ENCODE data around the gene TULP1. TPM values are rescaled to one million over a fixed set of nuclear protein-coding genes. Genes with fewer than 3 reads are reported as not detected.
A peak's percentile ranks its signal among the peaks of the same experiment; 100 is the strongest.

The TULP1 gene
- total RNA-seq, 1 experiment from 2014 or later, result not detected

DNA sequence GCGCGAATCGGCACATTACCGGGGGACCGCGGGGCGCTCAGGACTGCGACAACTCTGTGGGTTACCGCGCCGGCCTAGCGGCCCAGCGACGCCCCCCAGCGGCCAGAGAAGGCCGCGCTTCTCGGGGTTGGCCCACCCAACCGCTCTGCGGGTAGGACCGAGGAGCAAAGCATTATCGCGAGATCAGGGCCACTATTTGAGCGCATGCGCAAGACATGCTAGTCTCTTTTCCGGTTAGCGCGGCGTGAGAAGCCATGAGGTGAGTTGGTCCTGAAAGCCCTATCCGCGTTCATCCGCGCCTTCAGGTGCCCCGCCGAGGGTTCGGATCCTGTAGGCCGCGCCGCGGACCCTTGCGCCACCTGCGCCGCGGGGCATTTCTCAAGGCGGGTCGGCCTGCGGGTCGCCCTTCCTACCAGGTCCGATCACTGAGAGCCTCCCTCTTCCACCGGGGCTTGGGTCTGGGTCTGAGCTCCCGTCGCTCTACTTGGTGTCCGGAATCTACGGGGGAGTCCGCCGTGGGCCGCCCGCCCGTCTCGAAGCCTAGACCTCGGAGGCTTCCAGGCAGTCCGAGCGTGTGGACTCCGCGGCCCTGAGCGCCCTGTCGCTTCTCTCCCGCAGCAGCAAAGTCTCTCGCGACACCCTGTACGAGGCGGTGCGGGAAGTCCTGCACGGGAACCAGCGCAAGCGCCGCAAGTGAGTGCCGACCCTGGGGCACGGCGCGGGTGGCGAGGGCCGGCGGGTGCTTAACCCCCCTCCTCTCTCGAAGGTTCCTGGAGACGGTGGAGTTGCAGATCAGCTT, 44.3 kb downstream of the TULP1 start, which contains the start of gene RPL10A:
TSS of gene RPL10A (plus strand) at position 221 of the 799 bp plus-strand sequence. CDS start at position 255, 34 bp downstream.
- intact Hi-C loops (cut with micrococcal nuclease), result loop anchor here (1.0 to 2.0 kb wide), 3 partner anchors 16 to 171 kb away; partner anchors contain the start of genes DEF6 and PPARD
- Histone ChIP-seq H3K27me3 (ENCODE audit: low read length) (no peaks in the 10 kb centered on the region), H4K20me1 (ENCODE audit: low read length) (peaks cover 47% of the 10 kb centered on the region), H3K79me2 (ENCODE audit: low read length) (peaks cover 45% of the 10 kb centered on the region), H3K9ac (ENCODE audit: low read length) (peak within 1 kb of the TSS; percentile 100), H3K4me1 (ENCODE audit: insufficient read depth, low read length) (peaks cover 27% of the 10 kb centered on the region), H3K9me2 (replicated peaks; ENCODE audit: low read length) (no peaks in the 10 kb centered on the region), H2AFZ (ENCODE audit: low read length) (peak within 1 kb of the TSS; percentile 92), H3K4me3 (ENCODE audit: low read length) (peak within 1 kb of the TSS; percentile 82), H3K27ac (ENCODE audit: low read length) (peak within 1 kb of the TSS; percentile 81), H3K36me3 (ENCODE audit: low read depth, low read length) (peaks cover 47% of the 10 kb centered on the region), H3F3A (ENCODE audit: low read length, unreplicated experiment) (peaks cover 34% of the 10 kb centered on the region), H3K9me3 (ENCODE audit: low read length) (no peaks in the 10 kb centered on the region), H3K4me2 (ENCODE audit: low read length) (peak within 1 kb of the TSS; percentile 99)
- DNase-seq (peak; percentile 98), ATAC-seq (peak; percentile 85)
- TF ChIP-seq, protein P1, sequence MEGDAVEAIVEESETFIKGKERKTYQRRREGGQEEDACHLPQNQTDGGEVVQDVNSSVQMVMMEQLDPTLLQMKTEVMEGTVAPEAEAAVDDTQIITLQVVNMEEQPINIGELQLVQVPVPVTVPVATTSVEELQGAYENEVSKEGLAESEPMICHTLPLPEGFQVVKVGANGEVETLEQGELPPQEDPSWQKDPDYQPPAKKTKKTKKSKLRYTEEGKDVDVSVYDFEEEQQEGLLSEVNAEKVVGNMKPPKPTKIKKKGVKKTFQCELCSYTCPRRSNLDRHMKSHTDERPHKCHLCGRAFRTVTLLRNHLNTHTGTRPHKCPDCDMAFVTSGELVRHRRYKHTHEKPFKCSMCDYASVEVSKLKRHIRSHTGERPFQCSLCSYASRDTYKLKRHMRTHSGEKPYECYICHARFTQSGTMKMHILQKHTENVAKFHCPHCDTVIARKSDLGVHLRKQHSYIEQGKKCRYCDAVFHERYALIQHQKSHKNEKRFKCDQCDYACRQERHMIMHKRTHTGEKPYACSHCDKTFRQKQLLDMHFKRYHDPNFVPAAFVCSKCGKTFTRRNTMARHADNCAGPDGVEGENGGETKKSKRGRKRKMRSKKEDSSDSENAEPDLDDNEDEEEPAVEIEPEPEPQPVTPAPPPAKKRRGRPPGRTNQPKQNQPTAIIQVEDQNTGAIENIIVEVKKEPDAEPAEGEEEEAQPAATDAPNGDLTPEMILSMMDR (conservative IDR thresholded peaks at IDR 0.05; ENCODE audit: low read depth, low read length), result peak; percentile 96
- no peak for TF ChIP-seq EZH2 (IDR thresholded peaks at IDR 0.05; ENCODE audit: low read length, unreplicated experiment)
- ChIA-PET CTCF (interaction anchor here (0.5 to 1.1 kb wide), 4 partner anchors 16 to 40 kb away, joined by 3 to 5 read pairs (median 4); no protein-coding TSS in a partner anchor), POLR2A (ENCODE audit: unreplicated experiment) (no interaction called here)
- TSS peak; percentile 62 for BruUV-seq (replicated peaks)

DNA sequence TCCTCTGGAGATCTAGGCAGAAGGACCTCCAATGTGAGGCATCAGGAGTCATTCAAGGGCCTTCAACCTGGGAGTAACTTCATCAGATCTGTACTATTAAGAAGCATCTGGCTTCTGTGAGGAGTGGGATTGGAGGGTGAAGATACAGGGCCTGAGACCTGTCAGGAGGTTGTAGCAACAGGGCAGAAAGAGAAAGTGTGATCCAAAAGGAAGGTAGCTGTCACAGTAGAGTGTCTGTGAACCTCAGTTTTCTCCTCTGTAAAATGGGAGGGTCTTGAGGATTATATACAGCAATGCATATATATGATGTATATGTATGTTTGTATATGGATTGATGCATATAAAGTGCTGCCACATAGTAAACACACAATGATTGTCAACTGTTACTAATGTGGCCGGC, 47.0 kb downstream of the TULP1 start:
- no peaks in the 10 kb centered on the region for H3K9me2 ChIP-seq (replicated peaks; ENCODE audit: low read length)
- DNase-seq (no peak), ATAC-seq (no peak)
- intact Hi-C loops (cut with micrococcal nuclease), result loop anchor here (2.0 kb wide), 1 partner anchor 13 kb away; the partner anchor contains the start of gene FANCE
- peaks cover 21% of the 10 kb centered on the region for H3K4me1 ChIP-seq (ENCODE audit: insufficient read depth, low read length)
- no peak overlapping the region for H2AFZ ChIP-seq (ENCODE audit: low read length)
- peaks cover 22% of the 10 kb centered on the region for H4K20me1 ChIP-seq (ENCODE audit: low read length)
- H3K27me3 ChIP-seq (ENCODE audit: low read length), result no peaks in the 10 kb centered on the region
- no peak overlapping the region for H3K4me3 ChIP-seq (ENCODE audit: low read length)
- peaks cover 22% of the 10 kb centered on the region for H3K36me3 ChIP-seq (ENCODE audit: low read depth, low read length)
- ChIA-PET CTCF (no interaction called here), POLR2A (ENCODE audit: unreplicated experiment) (no interaction called here)
- H3F3A ChIP-seq (ENCODE audit: low read length, unreplicated experiment), result peaks cover 14% of the 10 kb centered on the region
- TF ChIP-seq EZH2phosphoT487 (IDR thresholded peaks at IDR 0.05; ENCODE audit: borderline replicate concordance, low read length) (no peak), EZH2 (IDR thresholded peaks at IDR 0.05; ENCODE audit: low read length, unreplicated experiment) (no peak)
- TF ChIP-seq, protein P1 (conservative IDR thresholded peaks at IDR 0.05; ENCODE audit: low read depth, low read length), result no peak
- no peaks in the 10 kb centered on the region for H3K9me3 ChIP-seq (ENCODE audit: low read length)
- no TSS peak for BruUV-seq (replicated peaks)
- H3K27ac ChIP-seq (ENCODE audit: low read length), result no peak overlapping the region
- H3K4me2 ChIP-seq (ENCODE audit: low read length), result no peak overlapping the region
- H3K9ac ChIP-seq (ENCODE audit: low read length), result no peak overlapping the region
- H3K79me2 ChIP-seq (ENCODE audit: low read length), result peaks cover 28% of the 10 kb centered on the region

DNA sequence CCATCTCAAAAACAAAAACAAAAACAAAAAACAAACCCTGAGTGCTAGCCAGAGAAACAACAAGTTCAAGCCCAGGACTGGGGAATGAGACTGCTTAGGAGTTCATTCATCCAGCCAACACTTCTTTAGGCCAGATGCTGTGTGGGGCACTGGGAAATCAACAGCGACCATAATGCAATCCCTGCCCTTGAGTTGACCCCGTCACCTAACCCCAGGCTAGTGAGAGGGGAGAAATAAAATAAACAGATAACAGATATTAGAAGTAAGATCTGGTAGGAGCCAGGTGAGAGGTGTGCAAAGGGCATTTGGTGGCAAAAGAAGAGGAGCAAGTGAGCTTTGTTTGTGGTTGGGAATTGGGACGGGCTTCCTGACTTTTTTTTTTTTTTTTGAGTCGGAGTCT, 49.4 kb downstream of the TULP1 start:
- BruUV-seq (replicated peaks), result no TSS peak
- DNase-seq, result no peak
- Histone ChIP-seq H3K9me3 (ENCODE audit: low read length) (no peaks in the 10 kb centered on the region), H4K20me1 (ENCODE audit: low read length) (no peaks in the 10 kb centered on the region), H3F3A (ENCODE audit: low read length, unreplicated experiment) (no peaks in the 10 kb centered on the region), H3K9ac (ENCODE audit: low read length) (no peak overlapping the region), H3K27me3 (ENCODE audit: low read length) (no peaks in the 10 kb centered on the region), H3K4me2 (ENCODE audit: low read length) (no peak overlapping the region), H3K9me2 (replicated peaks; ENCODE audit: low read length) (no peaks in the 10 kb centered on the region), H3K27ac (ENCODE audit: low read length) (no peak overlapping the region), H3K79me2 (ENCODE audit: low read length) (peaks cover 5% of the 10 kb centered on the region), H3K36me3 (ENCODE audit: low read depth, low read length) (no peaks in the 10 kb centered on the region), H3K4me1 (ENCODE audit: insufficient read depth, low read length) (peaks cover 11% of the 10 kb centered on the region), H3K4me3 (ENCODE audit: low read length) (no peak overlapping the region), H2AFZ (ENCODE audit: low read length) (no peak overlapping the region)
- intact Hi-C loops (cut with micrococcal nuclease), result no loop called here
- CTCF ChIA-PET, result no interaction called here
- TF ChIP-seq, protein P1 (conservative IDR thresholded peaks at IDR 0.05; ENCODE audit: low read depth, low read length), result no peak
- no peak for TF ChIP-seq EZH2 (IDR thresholded peaks at IDR 0.05; ENCODE audit: low read length, unreplicated experiment)
- TF ChIP-seq EZH2phosphoT487 (IDR thresholded peaks at IDR 0.05; ENCODE audit: borderline replicate concordance, low read length), result no peak
- no peak for ATAC-seq
- POLR2A ChIA-PET (ENCODE audit: unreplicated experiment), result no interaction called here
